GM19023 (cell line): ENCODE measurements around the gene PARD6G.
A peak's percentile ranks its signal among the peaks of the same experiment; 100 is the strongest.

Experiments
- ATAC-seq: cut with Tn5 transposase; IDR thresholded peaks from one replicate; pipeline ENCODE4 v1.9.1; 2021; ENCODE audit warnings: mild to moderate bottlenecking, moderate library complexity; ENCODE audit not compliant: unreplicated experiment

The PARD6G gene

DNA sequence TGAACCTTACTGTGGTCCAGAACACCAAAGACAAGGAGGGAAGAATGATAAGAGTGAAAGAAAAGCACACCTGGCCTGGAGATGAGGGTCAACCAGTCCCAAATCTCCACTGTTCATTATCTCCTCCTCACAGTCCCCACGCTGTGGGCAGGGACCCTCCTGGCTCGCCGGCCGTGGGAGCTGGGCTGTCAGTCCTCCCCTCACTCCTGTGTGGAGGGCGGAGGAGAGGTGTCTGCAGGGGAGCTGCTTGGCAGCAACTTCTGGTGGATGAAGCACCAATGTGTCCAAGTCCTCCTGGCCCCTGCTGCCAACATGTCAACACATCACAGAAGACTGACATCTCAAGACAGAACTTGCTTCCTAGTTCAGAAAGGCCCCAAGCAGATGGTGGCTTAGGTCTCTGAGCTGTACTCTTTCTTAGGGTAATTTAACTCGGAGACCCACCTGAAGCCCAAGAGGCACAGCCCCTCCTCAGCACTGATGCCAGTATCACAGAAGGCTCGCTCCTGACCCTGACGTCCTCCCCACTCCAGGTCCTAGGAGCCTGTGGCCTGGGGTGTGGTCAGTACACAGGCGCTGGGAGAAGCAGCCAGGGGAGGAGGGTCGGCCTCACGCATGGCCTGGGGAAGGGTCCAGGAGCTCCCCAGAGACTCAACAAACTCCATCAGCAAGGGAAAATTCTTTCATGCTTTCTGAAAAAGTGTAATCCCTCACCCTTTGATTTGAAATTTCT is 54.5 kb downstream of the PARD6G start:
- ATAC-seq: no peak

DNA sequence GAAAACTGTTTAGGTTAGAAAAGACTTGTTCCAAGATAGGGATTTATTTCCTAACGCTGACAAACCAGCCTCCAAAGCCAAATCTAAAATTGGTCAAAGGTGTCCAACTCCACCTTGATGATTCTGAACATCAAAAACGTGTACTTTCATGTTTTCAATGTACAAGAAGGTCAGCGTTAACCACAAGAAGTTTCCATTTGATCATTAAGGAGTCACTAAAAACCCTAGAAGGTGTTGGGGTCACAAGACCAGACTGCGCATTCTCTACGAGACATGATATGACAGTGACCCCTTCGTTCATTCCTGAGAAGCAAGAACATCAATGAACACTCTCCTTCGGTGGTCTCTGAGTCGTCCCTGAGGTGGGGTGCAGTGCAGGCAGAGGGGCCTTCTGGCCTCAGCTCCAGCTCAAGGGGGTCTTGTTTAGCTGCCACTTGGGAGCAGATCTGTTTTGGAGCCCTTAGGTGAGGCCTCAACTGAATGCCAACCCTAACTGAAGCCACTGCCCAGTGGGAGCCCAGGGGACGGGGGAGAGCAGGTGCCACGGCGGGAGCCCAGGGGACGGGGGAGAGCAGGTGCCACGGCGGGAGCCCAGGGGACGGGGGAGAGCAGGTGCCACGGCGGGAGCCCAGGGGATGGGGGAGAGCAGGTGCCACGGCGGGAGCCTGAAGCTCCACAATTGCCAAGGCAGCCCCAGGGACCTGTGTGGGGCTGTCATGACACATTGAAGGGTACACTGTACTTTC is 55.2 kb downstream of the PARD6G start:
- ATAC-seq: no peak

DNA sequence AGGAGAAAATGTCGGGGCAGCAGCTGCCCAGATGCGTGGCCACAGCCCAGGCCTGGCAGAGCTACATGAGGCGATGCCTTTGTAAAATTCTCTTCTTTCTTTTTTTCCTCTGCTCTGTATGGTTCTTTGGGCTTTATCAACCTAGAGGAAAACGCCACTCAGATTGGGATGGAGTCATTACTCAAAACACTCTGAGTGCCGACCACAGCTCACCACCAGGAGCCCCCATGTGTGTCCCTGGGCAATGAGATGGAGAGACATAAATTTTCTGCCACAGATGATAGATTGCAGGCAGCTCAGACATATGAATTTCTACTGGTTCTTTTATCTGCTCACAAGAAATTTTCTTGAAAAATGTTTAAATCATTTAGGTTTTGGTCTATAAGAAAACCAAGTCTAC is 56.0 kb downstream of the PARD6G start:
- no peak for ATAC-seq

DNA sequence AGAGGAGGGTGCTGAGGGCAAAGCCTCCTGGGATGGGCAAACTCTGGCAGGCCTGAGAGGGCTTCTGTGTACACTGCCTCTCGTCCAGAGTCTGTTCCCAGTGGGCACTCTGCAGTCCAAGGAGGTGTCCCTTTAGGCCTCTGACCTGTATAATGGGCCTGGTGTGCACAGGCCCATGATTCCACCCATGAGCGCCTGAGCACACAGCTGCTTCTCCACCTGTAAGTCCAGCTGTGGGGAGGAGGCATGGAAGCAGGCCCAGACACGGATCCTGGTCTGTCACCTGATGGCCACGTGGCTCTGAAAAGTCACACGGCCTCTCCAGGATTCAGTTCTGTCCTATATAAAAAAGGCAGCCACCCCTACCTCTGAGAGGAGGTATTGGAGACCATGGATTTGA is 57.0 kb downstream of the PARD6G start:
- no peak for ATAC-seq

DNA sequence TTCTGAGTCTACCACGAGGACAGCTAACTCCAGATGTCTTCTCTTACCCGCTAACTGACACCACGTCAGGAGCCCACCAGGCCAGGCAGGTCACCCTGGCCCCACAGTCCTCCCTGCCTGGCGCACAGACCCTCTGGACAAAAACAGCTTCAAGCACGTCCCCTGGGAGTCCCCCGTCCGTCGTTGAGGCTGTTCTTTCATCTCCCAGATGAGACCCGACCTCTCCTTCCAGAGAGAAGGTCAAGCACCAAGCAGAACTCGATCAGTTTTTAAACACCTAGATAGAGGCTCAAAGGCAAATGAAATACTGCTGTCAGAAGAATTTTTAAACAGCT is 57.8 kb downstream of the PARD6G start:
- no peak for ATAC-seq

DNA sequence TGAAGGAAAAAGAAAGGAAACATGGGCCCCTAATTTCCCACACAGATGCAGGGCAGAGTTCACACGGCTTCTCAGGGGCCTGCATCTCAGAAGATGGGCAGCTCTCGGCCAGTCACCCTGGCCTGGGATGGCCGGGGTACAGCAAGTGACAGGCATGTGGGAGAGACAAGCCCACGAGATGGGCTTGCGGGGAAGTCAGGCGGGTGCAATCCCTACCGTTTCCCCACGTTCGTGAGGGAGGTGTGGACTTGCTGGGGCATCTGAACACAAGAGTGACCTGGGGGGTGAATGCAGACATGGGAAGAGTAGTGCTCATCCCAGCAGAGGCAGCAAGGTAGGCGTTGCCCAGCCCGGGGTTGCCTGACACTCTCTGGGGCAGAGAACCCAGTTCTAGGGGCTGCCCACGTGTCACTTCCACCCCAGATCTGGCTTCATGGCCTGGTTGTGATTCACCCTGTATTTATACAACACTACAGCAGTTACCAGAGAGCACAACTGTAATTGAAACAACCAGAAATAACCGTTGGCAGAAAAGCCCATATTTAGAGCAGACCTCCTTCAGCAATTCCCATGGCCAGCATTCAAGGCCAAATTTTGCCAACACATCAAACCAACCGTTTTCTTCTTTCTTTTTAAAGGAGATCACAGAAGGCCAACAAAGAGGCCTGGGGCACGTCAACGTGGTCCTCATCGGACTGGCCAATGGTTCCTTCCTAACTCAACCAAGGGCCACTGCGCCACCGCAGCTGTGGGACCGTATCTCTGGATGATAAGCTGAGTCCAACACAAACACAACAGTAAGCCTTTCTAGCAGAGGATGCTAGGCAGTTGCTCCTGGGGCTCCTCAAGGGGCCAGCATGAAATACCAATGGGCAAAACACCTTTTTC is 58.4 kb downstream of the PARD6G start:
- no peak for ATAC-seq

DNA sequence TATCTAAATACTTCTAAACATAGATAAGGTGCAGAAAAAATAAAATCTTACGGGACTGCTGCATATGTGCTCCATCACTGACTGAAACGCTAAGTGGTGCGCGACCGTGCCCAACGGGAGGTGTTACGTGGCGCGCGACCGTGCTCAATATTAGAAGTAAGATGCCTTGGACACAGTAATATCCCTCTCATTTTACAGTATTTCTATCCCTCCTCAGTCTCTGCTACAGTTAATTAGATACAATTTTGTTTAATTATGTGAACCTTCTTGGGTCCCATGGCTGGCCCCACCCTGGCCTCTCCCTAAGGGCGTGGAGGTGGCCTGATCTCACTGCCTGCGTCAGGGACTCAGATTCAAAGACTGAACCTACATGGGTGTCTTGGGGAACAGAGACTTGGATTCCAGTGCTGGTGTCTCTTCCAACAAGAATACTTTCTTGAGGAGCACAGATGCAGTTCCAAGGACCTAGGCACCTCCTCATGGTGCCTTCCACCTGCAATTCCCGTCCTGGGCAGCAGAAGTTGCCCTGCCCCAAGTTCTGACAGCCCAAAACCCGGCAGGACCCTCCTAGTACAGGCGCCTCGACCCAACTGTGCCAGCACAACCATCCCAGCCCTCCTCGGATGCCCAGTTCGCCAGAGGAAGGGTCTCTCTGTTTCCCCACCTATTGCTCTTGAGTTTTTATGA is 59.2 kb downstream of the PARD6G start:
- no peak for ATAC-seq

DNA sequence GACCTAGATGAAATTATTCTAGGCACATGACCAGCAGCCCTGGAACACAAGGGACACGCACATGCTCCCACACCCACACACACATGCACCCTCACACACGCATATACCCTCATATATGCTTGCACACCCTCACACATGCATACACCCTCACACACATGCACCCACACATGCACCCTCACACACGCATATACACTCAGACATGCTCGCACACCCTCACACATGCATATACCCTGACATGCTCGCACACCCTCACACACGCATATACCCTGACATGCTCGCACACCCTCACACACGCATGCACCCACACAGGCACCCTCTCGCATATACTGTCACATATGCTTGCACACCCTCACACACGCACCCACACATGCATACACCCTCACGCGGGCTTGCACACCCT is 61.8 kb downstream of the PARD6G start:
- no peak for ATAC-seq

DNA sequence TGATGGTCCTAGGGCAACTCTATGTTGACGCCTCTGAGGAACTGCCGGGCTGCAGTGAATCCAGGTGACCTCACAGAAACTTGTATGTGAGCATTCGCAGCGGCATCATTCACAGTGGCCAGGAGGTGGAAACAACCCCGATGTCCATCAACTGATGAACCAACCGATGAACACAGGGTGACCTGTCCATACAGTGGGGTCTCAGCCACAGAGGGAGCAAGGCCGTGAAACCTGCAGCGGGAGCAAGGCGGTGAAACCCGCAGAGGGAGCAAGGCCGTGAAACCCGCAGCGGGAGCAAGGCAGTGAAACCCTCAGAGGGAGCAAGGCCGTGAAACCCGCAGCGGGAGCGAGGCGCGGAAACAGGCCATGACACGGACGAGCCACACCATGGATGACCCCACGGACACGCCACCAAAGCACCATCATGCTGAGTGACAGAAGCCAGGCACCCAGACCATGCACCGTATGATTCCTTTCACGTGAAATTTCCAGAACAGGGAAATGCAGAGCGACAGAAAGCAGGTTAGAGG is 63.0 kb downstream of the PARD6G start:
- no peak for ATAC-seq

DNA sequence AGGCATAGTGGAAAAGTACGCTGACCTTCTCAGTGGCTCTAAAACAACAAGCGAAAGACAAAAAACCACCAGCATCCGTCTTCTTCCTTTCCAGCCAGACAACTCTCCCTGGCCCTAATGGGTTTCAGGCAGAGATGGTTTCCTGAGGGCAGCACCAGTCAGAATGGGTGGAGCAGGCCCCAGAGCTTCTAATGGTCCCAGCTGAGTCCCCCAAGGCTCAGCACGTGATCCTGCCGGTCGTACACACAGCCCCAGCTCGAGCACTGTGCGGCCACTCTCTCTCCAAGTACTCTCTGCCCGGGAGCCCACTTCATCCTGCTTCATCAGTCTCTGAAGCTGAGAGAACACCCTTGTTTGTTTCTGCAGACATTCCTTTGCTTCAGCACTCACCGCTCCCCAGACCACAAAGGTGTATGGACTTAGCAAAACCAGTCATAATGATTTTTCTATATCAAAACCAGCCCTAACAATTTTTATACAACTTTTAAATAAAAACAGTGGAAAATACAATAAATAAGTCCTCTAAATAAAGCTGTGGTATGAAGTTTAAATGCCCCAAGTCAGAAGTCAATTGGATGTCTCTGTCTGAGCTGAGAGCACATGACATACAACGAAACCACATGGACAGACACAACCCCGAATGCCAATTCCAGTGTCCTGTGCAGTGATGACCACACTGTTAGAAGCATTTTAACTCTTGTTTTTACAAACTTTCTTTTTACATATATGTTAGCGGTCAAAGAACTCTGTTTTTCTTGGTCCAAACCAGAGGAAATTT is 63.9 kb downstream of the PARD6G start:
- ATAC-seq: no peak

DNA sequence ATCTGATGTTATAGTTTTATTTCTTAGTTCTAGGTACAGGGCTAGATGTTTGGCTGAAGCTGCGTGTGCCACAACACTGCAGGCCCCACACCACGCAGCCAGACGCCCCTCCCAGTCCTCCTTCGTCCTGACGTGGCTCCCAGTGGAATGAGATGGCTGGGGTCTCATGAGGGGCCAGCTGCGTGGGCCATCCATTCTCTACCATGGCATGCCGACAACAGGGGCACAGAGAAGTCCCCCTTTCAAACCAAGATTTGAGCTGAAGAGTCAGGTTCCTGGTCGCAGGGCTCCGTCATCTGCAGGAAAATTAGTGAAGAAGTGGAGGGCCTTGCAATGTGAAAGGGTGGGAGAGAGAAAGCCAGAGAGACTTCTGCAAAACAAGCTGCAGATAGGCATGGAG is 64.5 kb downstream of the PARD6G start:
- ATAC-seq: no peak

DNA sequence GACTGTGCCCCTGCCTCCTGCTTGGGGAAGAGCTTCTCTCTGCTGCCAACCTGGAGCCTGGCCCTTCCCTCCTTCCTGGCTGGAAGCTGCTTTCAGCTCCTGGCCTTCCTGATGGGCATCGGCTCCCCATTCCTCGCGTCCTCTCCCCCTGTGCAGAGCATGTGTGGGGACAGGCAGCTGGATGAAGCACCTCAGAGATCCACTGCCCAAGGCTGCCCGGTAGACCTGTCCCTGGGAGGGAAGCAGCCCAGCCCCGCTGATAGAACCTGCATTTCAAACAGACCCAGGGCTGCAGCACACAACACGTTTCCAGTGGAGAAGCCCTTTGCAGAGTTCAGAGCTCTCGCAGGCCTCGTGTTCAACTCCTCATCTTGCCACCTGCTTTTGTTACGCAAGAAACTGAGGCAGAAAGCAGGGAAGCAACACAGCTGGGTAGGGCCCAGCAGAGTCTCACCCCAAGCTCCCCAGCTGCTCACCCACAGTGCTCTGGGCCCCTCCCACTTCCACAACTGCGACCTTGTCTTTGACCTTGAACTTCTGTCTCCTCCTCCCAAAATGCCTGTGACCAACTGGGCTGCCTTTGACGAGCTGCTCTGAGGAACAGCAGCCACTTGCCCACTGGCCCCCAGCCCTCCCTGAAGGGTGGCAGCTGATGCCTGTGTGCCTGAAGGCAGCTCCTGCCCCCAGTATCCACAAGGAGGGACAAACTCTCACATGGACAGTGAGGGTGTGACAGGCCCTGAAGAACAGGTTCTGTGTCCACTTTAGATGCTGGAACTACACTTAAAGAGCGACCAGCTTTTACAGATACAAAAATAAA is 65.5 kb downstream of the PARD6G start:
- no peak for ATAC-seq

DNA sequence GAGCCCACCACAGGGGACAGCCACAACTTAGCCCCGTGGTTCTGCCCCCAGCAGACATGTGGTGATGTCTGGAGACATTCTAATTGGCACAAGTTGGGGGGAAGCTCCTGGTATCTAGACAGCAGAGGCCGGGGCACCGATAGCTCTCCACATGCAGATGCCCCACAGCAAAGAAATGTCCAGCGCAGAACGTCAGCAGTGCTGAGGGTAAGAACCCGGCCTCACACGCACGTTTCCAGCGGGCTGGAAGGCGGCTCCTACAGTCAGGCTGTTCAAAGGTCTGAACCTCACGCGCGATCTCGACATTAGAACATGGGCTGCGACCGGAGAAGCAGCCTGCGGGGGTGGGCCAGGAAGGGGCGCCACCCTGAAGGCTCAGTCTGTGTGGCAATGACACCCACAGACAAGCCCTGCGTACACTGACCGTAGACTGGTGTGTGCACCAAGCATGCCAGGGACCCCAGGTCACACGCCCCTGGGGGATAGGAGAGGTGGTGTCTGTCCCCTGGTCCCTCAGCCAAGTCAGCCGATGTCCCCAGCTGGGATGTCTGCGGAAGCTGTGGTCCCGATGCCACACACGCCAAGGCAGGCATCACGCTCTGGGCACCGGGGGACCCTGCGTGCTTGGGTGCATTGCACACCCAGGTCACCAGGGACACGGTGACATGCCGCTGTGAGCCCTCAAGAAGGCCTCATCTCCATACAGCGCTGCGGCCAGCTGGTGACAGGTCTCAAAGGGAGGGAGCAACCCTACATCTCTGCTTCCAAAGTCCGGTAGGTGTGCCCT is 66.3 kb downstream of the PARD6G start:
- ATAC-seq: no peak

DNA sequence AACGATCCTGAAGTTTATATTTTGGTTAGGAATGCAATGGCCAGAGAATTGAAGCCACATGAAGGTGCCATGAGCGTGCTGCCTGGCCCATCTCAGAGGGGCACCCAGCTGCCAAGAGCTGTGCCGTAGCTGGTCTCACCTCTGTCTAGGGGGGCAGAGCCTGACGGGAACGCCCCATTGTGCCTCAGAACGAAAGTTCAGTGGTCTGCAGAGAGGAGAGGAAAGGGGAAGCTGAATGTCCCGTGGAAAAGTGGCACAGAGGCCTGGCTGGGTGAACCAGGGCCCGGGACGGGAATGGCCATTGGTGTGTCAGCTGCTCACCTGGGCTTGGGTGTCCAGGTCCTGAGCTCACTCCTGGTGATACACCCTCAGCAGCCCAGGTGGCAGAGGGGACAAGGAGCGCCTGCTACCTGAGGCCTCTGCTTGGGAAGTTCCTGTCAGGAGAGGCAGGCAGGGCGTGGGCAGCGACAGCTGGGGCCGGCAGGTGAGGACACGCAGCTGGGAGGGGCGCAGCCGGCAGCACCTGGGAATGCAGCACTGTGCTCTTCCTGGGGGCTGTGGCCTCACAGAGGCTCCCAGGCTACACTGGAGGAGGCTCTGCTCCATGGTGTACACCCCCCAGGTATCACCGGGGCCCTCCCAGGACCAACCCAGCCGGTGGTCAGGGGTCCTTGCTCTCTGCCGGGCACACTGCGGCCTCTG is 67.3 kb downstream of the PARD6G start:
- ATAC-seq: peak; percentile 43

DNA sequence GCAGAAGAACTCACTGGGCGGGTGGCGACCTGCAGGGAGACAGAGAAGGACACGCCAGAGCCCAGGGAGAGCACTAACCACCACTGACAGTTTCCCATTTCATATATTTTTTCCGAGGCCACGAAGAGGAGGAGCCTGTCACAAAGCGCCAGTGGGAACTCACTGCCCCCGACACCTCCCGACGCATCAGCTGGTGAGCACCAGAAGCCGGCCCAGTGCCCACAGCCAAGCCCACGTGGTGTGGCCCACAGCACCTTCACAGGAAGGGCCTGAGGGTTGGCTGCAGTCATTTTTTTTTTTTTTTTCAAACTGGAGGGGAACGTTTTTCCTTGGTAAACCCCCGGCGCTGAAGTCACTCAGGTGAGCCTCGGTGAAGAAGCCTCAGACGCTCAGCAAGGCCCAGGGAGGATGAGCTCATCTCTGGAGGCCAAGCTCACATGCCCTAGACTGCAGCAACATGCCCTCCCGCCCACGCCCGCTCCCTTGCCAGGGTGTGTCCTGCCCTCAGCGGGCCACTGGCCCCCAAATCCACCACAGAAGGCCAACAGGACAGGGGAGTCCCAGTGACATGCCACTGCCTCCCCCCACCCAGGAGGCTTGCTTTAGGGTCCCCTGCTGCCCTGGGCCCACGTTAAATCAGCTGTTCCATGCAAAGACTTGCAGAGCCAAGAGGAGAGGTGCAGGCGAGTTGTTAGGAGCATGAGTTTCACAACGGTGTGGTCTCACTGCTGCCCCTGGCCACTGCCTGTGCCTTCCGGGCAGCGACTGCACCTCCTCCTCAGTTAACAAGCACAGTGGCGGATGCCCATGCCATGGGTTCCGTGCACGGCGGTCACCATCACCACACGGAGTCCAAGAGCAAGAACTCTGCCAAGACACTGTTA is 68.1 kb downstream of the PARD6G start:
- ATAC-seq: no peak

DNA sequence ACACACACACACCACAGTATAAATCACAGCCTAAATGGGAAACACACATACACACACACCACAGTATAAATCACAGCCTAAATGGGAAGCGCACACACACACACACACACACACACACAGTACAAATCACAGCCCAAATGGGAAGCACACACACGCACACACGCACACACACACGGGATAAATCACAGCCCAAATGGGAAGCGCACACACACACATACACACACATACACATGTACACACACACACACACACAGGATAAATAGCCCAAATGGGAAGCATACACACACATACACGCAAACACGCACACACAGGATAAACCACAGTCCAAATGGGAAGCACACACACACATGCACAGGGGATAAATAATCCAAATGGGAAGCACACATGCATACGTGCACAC is 70.2 kb downstream of the PARD6G start:
- ATAC-seq: no peak
